ENCODE data around the gene FBXL20. TPM values are rescaled to one million over a fixed set of nuclear protein-coding genes. Genes with fewer than 3 reads are reported as not detected.
"Not testable (repeated sequence)": the region's sequence is repeated elsewhere in the genome, so short reads cannot be mapped to it uniquely, and the experiment has no call there.

The FBXL20 gene
- total RNA-seq, 1 experiment from 2014 or later: 5.7 TPM

DNA sequence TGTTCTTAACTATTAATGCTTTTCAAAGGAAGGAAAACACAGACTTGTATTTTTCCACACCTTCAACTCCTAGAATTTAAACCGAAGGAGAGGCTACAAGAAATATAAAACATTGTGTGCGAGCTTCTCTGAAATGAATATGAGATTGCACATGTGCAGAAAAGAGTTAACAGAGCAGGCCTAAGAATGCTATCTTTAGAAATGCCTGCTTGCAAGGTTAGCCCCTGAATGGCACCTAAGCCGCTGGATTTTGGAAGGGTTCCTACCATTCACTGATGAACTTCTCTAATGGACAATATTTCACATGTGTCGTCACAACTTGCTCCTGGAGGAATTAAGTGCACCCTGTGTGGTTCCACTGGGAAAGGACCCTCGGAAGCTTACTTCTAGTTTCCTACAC is 69.3 kb downstream of the FBXL20 start:
- Histone ChIP-seq H3K27me3 (ENCODE audit: control insufficient read depth, insufficient read depth, low read length) (no peaks in the 10 kb centered on the region), H3K4me3 (ENCODE audit: insufficient read depth, low read depth, low read length) (no peak overlapping the region), H3K36me3 (replicated peaks; ENCODE audit: control insufficient read depth, insufficient read depth, low read length) (no peaks in the 10 kb centered on the region)
- no peak for DNase-seq

DNA sequence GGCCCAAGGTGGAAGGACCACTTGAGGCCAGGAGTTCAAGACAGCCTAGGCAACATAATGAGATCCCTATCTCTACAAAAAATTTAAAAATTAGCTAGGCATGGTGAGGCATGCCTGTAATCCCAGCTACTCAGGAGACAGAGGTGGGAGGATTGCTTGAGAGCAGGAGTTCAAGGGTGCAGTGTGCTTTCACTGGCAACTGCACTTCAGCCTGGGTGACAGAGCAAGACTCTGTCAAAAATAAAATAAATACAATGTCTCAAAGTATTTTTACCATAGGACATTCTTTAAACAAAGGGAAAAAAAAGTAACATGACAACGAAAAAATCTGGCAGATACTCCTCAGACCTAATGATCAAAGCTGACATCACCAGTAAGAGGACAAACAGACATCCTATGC is 72.6 kb downstream of the FBXL20 start:
- DNase-seq: no peak
- Histone ChIP-seq H3K36me3 (replicated peaks; ENCODE audit: control insufficient read depth, insufficient read depth, low read length) (no peaks in the 10 kb centered on the region), H3K27me3 (ENCODE audit: control insufficient read depth, insufficient read depth, low read length) (no peaks in the 10 kb centered on the region), H3K4me3 (ENCODE audit: insufficient read depth, low read depth, low read length) (no peak overlapping the region)

DNA sequence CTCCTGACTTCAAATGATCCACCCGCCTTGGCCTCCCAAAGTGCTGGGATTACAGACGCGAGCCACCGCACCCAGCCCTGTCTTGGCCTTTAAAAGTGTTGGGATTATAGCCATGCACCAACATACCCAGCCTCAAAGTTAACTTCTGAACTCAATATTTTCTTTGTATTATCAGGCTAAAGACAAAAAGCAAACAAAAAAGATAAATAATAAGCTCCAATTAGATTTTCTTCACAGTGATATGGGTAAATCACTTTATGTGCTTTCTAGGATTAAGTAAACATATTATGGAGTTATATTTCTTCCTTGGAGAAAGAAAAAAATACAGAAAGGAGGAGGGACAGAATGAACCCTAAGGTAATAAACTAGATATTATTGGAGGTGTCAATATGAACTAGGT is 74.3 kb downstream of the FBXL20 start:
- no peaks in the 10 kb centered on the region for H3K36me3 ChIP-seq (replicated peaks; ENCODE audit: control insufficient read depth, insufficient read depth, low read length)
- no peak overlapping the region for H3K4me3 ChIP-seq (ENCODE audit: insufficient read depth, low read depth, low read length)
- DNase-seq: no peak
- no peaks in the 10 kb centered on the region for H3K27me3 ChIP-seq (ENCODE audit: control insufficient read depth, insufficient read depth, low read length)

DNA sequence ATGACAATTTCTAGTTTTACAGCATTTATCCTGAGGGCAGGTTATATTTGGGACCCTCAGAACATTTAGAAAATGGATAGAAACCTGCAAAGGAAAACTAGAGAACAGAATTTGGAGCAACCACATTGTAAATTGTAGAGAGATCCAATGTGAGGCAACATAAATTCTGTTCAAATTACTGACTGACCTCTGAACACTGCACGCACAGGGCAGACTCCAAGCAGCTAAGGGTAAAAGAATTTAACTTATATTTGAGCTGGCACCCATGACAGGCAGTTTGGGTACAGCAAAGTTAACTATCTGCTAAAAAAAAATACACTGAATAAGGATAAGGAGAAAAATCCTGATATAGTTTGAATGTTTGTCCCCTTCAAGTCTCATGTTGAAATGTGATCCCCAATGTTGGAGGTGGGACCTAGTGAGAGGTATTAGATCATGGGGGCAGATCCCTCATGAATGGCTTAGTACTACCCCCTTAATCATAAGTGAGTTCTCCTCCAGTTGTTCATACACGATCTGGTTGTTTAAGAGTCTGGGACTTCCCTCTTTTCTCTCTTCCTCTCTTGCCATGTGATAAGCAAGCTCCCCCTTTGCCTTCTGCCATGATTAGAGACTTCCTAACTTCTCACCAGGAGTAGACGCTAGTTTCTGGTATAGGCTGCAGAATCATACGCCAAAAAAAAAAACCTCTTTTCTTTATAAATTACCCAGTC is 75.7 kb downstream of the FBXL20 start:
- H3K36me3 ChIP-seq (replicated peaks; ENCODE audit: control insufficient read depth, insufficient read depth, low read length): no peaks in the 10 kb centered on the region
- no peak overlapping the region for H3K4me3 ChIP-seq (ENCODE audit: insufficient read depth, low read depth, low read length)
- no peak for DNase-seq
- H3K27me3 ChIP-seq (ENCODE audit: control insufficient read depth, insufficient read depth, low read length): no peaks in the 10 kb centered on the region

DNA sequence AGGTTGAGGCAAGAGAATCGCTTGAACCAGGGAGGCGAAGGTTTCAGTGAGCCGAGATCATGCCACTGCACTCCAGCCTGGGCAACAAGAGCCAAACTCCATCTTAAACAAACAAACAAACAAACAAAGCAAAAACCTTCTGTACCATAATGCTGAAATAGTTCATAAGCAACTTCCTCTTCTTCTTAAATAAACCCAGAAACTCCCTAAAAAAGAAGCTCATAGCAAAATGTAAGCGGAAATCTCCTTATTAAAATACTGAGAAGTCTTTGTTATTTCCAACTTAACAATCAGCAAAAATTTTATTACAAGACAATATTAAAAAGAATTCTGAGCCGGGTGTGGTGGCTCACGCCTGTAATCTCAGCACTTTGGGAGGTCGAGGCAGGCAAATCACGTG is 82.8 kb downstream of the FBXL20 start:
- no peak for DNase-seq
- no peaks in the 10 kb centered on the region for H3K36me3 ChIP-seq (replicated peaks; ENCODE audit: control insufficient read depth, insufficient read depth, low read length)
- no peak overlapping the region for H3K4me3 ChIP-seq (ENCODE audit: insufficient read depth, low read depth, low read length)
- H3K27me3 ChIP-seq (ENCODE audit: control insufficient read depth, insufficient read depth, low read length): no peaks in the 10 kb centered on the region

DNA sequence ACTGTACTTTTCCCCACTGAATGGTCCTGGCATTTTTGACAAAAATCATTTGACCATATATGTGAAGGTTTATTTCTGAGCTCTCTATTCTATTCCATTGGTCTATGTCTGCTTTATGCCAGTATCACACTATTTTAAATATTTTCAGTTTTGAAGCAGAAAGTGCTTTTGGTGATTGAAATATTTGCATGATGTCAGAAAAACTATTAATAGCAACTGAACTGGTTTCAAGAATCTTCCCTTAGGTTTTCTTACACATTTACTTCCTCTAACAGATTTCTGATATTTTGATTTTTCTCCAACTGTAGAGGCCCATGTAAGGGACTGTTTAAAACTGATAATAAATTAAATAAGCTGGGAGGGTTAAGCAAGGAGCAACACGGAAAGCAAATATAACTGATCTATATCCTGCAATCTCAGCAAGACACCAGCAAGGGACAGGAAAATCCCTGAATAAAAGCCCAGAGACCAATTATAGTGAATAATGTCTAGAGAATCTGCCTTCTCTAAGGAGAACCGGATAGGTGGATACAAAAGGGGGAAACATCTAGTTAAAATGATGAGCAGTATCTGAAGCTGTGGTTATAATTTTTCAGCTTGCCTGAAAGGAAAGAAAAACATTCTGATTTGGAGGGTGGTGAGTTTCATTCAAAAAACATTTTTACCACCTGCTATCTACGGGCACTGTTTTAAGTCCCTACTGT is 94.8 kb downstream of the FBXL20 start:
- no peak for DNase-seq
- no peaks in the 10 kb centered on the region for H3K36me3 ChIP-seq (replicated peaks; ENCODE audit: control insufficient read depth, insufficient read depth, low read length)

DNA sequence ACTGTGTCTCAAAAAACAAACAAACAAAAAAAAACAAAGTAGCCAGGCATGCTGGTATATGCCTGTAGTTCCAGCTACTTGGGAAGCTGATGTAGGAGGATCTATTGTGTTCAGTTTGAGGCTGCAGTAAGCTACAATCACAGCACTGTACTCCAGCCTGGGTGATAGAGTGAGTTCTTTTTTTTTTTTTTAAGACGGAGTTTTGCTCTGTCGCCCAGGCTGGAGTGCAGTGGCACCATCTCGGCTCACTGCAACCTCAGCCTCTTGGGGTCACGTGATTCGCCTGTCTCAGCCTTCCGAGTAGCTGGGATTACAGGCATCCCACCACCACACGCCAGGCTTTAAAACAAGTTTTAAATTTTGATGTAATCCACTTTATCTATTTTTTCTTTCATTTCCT is 95.4 kb downstream of the FBXL20 start:
- Histone ChIP-seq H3K4me3 (ENCODE audit: insufficient read depth, low read depth, low read length) (no peak overlapping the region), H3K36me3 (replicated peaks; ENCODE audit: control insufficient read depth, insufficient read depth, low read length) (no peaks in the 10 kb centered on the region), H3K27me3 (ENCODE audit: control insufficient read depth, insufficient read depth, low read length) (no peaks in the 10 kb centered on the region)
- peak; percentile 19 for DNase-seq

More for the DNA sequence above, 94.8 kb downstream of the FBXL20 start:
- Histone ChIP-seq H3K4me3 (ENCODE audit: insufficient read depth, low read depth, low read length) (no peak overlapping the region), H3K27me3 (ENCODE audit: control insufficient read depth, insufficient read depth, low read length) (no peaks in the 10 kb centered on the region)

DNA sequence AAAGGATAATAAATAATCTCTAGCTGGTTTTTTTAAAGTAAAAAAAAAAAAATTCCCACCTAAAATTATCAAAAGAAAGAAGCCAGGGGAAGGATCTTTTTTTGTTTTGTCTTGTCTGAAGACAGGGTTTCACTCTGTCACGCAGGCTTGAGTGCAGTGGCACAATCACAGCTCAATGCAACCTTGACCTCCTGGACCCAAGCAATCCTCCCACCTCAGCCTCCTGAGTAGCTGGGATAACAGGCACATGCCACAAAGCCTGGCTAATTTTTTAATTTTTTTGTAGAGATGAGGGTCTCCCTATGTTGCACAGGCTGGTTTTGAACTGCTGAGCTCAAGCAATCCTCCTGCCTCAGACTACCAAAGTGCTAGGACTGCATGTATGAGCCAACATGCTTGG is 97.2 kb downstream of the FBXL20 start:
- Histone ChIP-seq H3K36me3 (replicated peaks; ENCODE audit: control insufficient read depth, insufficient read depth, low read length) (no peaks in the 10 kb centered on the region), H3K27me3 (ENCODE audit: control insufficient read depth, insufficient read depth, low read length) (no peaks in the 10 kb centered on the region), H3K4me3 (ENCODE audit: insufficient read depth, low read depth, low read length) (no peak overlapping the region)
- no peak for DNase-seq

GRCh38 chr17:39294060-39294459 is 107.4 kb downstream of the FBXL20 start:
- Histone ChIP-seq H3K36me3 (replicated peaks; ENCODE audit: control insufficient read depth, insufficient read depth, low read length) (no peaks in the 10 kb centered on the region), H3K27me3 (ENCODE audit: control insufficient read depth, insufficient read depth, low read length) (no peaks in the 10 kb centered on the region), H3K4me3 (ENCODE audit: insufficient read depth, low read depth, low read length) (no peak overlapping the region)
- no peak for DNase-seq

DNA sequence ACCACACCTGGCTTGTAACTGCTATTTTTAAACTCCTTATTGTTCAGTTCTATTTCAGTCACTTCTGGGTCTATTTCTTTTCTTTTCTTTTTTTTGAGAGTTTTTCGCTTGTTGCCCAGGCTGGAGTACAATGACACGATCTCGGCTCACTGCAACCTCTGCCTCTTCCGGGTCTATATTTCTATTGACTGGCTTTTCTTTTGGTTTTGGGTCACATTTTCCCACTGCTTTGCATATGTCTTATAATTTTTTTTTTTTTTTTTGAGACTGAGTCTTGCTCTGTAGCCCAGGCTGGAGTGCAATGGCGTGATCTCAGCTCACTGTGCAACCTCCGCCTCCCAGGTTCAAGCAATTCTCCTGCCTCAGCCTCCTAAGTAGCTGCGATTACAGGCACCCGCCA is 108.9 kb downstream of the FBXL20 start:
- not testable (repeated sequence) for DNase-seq; H3K4me3 ChIP-seq (ENCODE audit: insufficient read depth, low read depth, low read length); H3K27me3 ChIP-seq (ENCODE audit: control insufficient read depth, insufficient read depth, low read length); H3K36me3 ChIP-seq (replicated peaks; ENCODE audit: control insufficient read depth, insufficient read depth, low read length)

DNA sequence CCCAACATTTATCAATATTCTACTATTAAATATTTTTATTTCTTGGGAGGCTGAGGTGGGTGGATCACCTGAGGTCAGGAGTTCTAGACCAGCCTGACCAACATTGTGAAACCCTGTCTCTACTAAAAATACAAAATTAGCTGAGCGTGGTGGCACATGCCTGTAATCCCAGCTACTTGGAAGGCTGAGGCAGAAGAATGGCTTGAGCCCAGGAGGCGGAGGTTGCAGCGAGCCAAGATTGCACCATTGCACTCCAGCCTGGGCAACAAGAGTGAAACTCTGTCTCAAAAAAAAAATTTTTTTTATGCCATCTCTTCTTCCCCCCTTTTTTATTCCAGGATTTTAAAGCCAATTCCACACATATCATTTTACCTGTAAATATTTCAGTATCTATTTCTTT is 114.9 kb downstream of the FBXL20 start:
- DNase-seq; H3K4me3 ChIP-seq (ENCODE audit: insufficient read depth, low read depth, low read length); H3K36me3 ChIP-seq (replicated peaks; ENCODE audit: control insufficient read depth, insufficient read depth, low read length); H3K27me3 ChIP-seq (ENCODE audit: control insufficient read depth, insufficient read depth, low read length): not testable (repeated sequence)

GRCh38 chr17:39284685-39285084 is 116.7 kb downstream of the FBXL20 start:
- H3K4me3 ChIP-seq (ENCODE audit: insufficient read depth, low read depth, low read length): no peak overlapping the region
- H3K27me3 ChIP-seq (ENCODE audit: control insufficient read depth, insufficient read depth, low read length): no peaks in the 10 kb centered on the region
- DNase-seq: no peak
- H3K36me3 ChIP-seq (replicated peaks; ENCODE audit: control insufficient read depth, insufficient read depth, low read length): no peaks in the 10 kb centered on the region

GRCh38 chr17:39283896-39284295 is 117.5 kb downstream of the FBXL20 start:
- Histone ChIP-seq H3K27me3 (ENCODE audit: control insufficient read depth, insufficient read depth, low read length) (no peaks in the 10 kb centered on the region), H3K4me3 (ENCODE audit: insufficient read depth, low read depth, low read length) (no peak overlapping the region), H3K36me3 (replicated peaks; ENCODE audit: control insufficient read depth, insufficient read depth, low read length) (no peaks in the 10 kb centered on the region)
- DNase-seq: no peak

DNA sequence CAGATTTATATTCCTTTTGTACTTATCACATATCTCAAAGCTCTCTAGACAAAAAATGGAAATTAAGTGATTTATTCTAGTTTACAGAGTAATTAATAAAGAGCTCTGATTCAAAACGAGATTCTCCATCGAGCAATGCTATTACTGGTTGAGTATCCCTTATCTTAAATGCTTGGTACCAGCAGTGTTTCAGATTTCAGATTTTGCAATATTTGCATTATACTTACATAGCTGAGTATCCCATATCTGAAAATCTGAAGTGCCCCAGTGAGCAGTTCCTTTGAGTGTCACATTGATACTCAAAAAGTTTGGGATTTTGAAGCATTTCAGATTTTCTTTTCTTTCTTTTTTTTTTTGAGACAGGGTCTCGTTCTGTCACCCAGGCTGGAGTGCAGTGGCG is 118.3 kb downstream of the FBXL20 start:
- Histone ChIP-seq H3K4me3 (ENCODE audit: insufficient read depth, low read depth, low read length) (no peak overlapping the region), H3K27me3 (ENCODE audit: control insufficient read depth, insufficient read depth, low read length) (no peaks in the 10 kb centered on the region), H3K36me3 (replicated peaks; ENCODE audit: control insufficient read depth, insufficient read depth, low read length) (no peaks in the 10 kb centered on the region)
- DNase-seq: no peak

GRCh38 chr17:39281806-39282205 is 119.6 kb downstream of the FBXL20 start:
- no peak for DNase-seq
- Histone ChIP-seq H3K27me3 (ENCODE audit: control insufficient read depth, insufficient read depth, low read length) (no peaks in the 10 kb centered on the region), H3K4me3 (ENCODE audit: insufficient read depth, low read depth, low read length) (no peak overlapping the region), H3K36me3 (replicated peaks; ENCODE audit: control insufficient read depth, insufficient read depth, low read length) (no peaks in the 10 kb centered on the region)
